GM12892 (cell line): Measurements from ENCODE around the gene FNIP2.

Experiments
- POLR2AphosphoS5 ChIP-seq: IDR thresholded peaks from 2 replicates; pipeline ENCODE4 v1.6.1; 2011; ENCODE audit warnings: low read depth, low read length, control low read depth
- TAF1 ChIP-seq: IDR thresholded peaks from 2 replicates; pipeline ENCODE4 v1.6.1; 2011; ENCODE audit warnings: low read depth, mild to moderate bottlenecking, control low read depth, low read length, borderline replicate concordance

DNA sequence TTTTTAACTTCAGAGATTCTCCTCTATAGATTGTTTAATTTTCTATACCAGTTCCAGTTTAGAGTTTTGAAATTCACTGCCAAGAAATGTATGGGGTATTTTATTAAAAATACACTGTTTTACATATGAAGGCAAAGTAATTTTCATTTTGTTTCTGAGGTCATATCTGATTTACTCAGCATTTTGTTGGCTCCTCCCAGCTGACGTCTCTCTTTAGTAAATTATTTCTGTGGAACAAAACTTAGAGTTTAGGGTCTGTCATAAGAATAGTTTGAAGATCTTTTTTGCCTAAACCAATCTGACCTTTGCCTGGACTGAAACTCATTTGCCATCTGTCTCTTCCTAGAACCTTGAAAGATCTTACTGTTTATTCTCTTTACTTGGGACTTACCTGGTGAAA, 16.9 kb downstream of the FNIP2 start:
- TF ChIP-seq POLR2AphosphoS5 (no peak), TAF1 (no peak)
